HT-29 (cell line): ENCODE results near the gene WFDC5. TPM values are rescaled to one million over a fixed set of nuclear protein-coding genes. Genes with fewer than 3 reads are reported as not detected.
A peak's percentile ranks its signal among the peaks of the same experiment; 100 is the strongest.

Experiments used
- DNase-seq: peaks from one replicate; pipeline ENCODE4 v3.0.0-alpha.2; 2015; ENCODE audit warnings: low spot score
- total RNA-seq: library from RNA; depleted of rRNA; stranded (reverse); fragments of >200 nt; shearing (Covaris generic); gene quantifications from 2 replicates; pipeline ENCODE4 v1.2.3, GENCODE V29; 2014

WFDC5 gene
- total RNA-seq, 1 experiment from 2014 or later, result not detected

- DNase-seq, result no peak
Observed at GRCh38 chr20:45115386-45115774, 406 bp upstream of the WFDC5 start.

GRCh38 chr20:45113865-45114264 is 1.1 kb downstream of the WFDC5 start:
- DNase-seq, result no peak

GRCh38 chr20:45112754-45113153 is 2.2 kb downstream of the WFDC5 start:
- no peak for DNase-seq

GRCh38 chr20:45111799-45112471 is 3.0 kb downstream of the WFDC5 start:
- DNase-seq, result no peak

- DNase-seq, result no peak
Observed at GRCh38 chr20:45111285-45111684, 3.7 kb downstream of the WFDC5 start.

GRCh38 chr20:45110301-45110700 is 4.7 kb downstream of the WFDC5 start:
- no peak for DNase-seq

GRCh38 chr20:45109634-45110033 is 5.3 kb downstream of the WFDC5 start:
- no peak for DNase-seq

GRCh38 chr20:45105317-45105716 is 9.7 kb downstream of the WFDC5 start:
- no peak for DNase-seq

GRCh38 chr20:45104786-45105185 is 10.2 kb downstream of the WFDC5 start:
- DNase-seq, result no peak

- no peak for DNase-seq
Observed at GRCh38 chr20:45103072-45103471, 11.9 kb downstream of the WFDC5 start.

- no peak for DNase-seq
Observed at GRCh38 chr20:45101333-45101850, 13.6 kb downstream of the WFDC5 start.

GRCh38 chr20:45100563-45101245 is 14.3 kb downstream of the WFDC5 start, which contains the start of gene KCNS1:
Gene KCNS1 (minus strand): TSS chr20:45101127. CDS start chr20:45099236, 1,891 bp downstream.
- DNase-seq, result no peak

- no peak for DNase-seq
Observed at GRCh38 chr20:45098103-45098773, 16.7 kb downstream of the WFDC5 start.

- no peak for DNase-seq
Observed at GRCh38 chr20:45097485-45098102, 17.4 kb downstream of the WFDC5 start.

GRCh38 chr20:45096781-45097180 is 18.2 kb downstream of the WFDC5 start:
- DNase-seq, result no peak

- DNase-seq, result peak; percentile 89
Observed at GRCh38 chr20:45095805-45096238, 19.2 kb downstream of the WFDC5 start.

- DNase-seq, result no peak
Observed at GRCh38 chr20:45094864-45095574, 20.0 kb downstream of the WFDC5 start.

GRCh38 chr20:45094201-45094600 is 20.8 kb downstream of the WFDC5 start:
- DNase-seq, result no peak

GRCh38 chr20:45092898-45093297 is 22.1 kb downstream of the WFDC5 start:
- no peak for DNase-seq

GRCh38 chr20:45091366-45091765 is 23.6 kb downstream of the WFDC5 start:
- no peak for DNase-seq

GRCh38 chr20:45090481-45090880 is 24.5 kb downstream of the WFDC5 start:
- no peak for DNase-seq
